HepG2 (cell line): ENCODE results near the gene ATOH8. TPM values are rescaled to one million over a fixed set of nuclear protein-coding genes. Genes with fewer than 3 reads are reported as not detected.

Experiments
- DPF2 ChIP-seq: sonication (generic); formaldehyde crosslinking; IDR thresholded peaks from 2 replicates; pipeline ENCODE4 v1.4.0; 2020; ENCODE audit warnings: mild to moderate bottlenecking, low read depth, missing genetic modification reagents, borderline replicate concordance
- ERF ChIP-seq: IDR thresholded peaks from 2 replicates; pipeline ENCODE4 v1.6.1; 2018; ENCODE audit warnings: missing biosample characterization, missing genetic modification reagents
- ETS1 ChIP-seq: sonication (generic); formaldehyde crosslinking; IDR thresholded peaks from 2 replicates; pipeline ENCODE4 v1.4.0; 2020; ENCODE audit warnings: missing genetic modification reagents
- MTERF4 ChIP-seq: sonication (generic); formaldehyde crosslinking; IDR thresholded peaks from 2 replicates; pipeline ENCODE4 v1.8.0; 2023; ENCODE audit warnings: mild to moderate bottlenecking, missing genetic modification reagents
- NFAT5 ChIP-seq: sonication (generic); formaldehyde crosslinking; IDR thresholded peaks from 2 replicates; pipeline ENCODE4 v1.4.0; 2020; ENCODE audit warnings: missing genetic modification reagents
- SAP130 ChIP-seq: IDR thresholded peaks from 2 replicates; pipeline ENCODE4 v1.6.1; 2016; ENCODE audit warnings: low read depth
- SMARCC2 ChIP-seq: fragments of 450-650 bp; IDR thresholded peaks from 2 replicates; pipeline ENCODE4 v1.6.1; 2017; ENCODE audit warnings: antibody characterized with exemption, mild to moderate bottlenecking
- SOX13 ChIP-seq, 3 experiments: fragments of 450-650 bp in 1 of 3; sonication (generic) in 1 of 3; formaldehyde crosslinking in 1 of 3; IDR thresholded peaks in 2 of 3; conservative IDR thresholded peaks in 1 of 3; 2 replicates each; pipeline versions ENCODE4 v1.5.0 to v1.6.1; 2016 to 2020; ENCODE audit warnings: antibody characterized with exemption in 1 of 3, mild to moderate bottlenecking in 1 of 3, missing compliant biosample characterization in 1 of 3, missing genetic modification reagents in 1 of 3, moderate library complexity in 1 of 3
- ZNF367 ChIP-seq: sonication (generic); formaldehyde crosslinking; IDR thresholded peaks from 2 replicates; pipeline ENCODE4 v1.4.0; 2020; ENCODE audit warnings: missing genetic modification reagents, borderline replicate concordance
- ZNF431 ChIP-seq: sonication (generic); formaldehyde crosslinking; IDR thresholded peaks from 2 replicates; pipeline ENCODE4 v1.9.0; 2022; ENCODE audit warnings: missing genetic modification reagents, low read depth, mild to moderate bottlenecking, borderline replicate concordance
- ZNF562 ChIP-seq: sonication (generic); formaldehyde crosslinking; IDR thresholded peaks from 2 replicates; pipeline ENCODE4 v1.8.0; 2022; ENCODE audit warnings: missing genetic modification reagents, borderline replicate concordance
- ZNF564 ChIP-seq: sonication (generic); formaldehyde crosslinking; IDR thresholded peaks from 2 replicates; pipeline ENCODE4 v1.8.1; 2023; ENCODE audit warnings: mild to moderate bottlenecking, missing genetic modification reagents
- ZNF761 ChIP-seq: sonication (generic); formaldehyde crosslinking; conservative IDR thresholded peaks from 2 replicates; pipeline ENCODE4 v1.4.0; 2020; ENCODE audit warnings: mild to moderate bottlenecking, missing genetic modification reagents
- ZNF768 ChIP-seq: sonication (generic); formaldehyde crosslinking; IDR thresholded peaks from 2 replicates; pipeline ENCODE4 v1.4.0; 2020; ENCODE audit warnings: missing genetic modification reagents
- ZNF790 ChIP-seq: sonication (generic); formaldehyde crosslinking; IDR thresholded peaks from 2 replicates; pipeline ENCODE4 v1.8.0; 2022; ENCODE audit warnings: missing genetic modification reagents, mild to moderate bottlenecking, borderline replicate concordance
- ZNF891 ChIP-seq: sonication (generic); formaldehyde crosslinking; IDR thresholded peaks from 2 replicates; pipeline ENCODE4 v1.5.0; 2020; ENCODE audit warnings: mild to moderate bottlenecking, missing genetic modification reagents
- polyA plus RNA-seq, 8 experiments: library from polyadenylated mRNA; depleted of rRNA in 3 of 8; stranded (reverse) in 7 of 8; unstranded in 1 of 8; fragments of >200 nt; fragmentation: Illumina TruSeq in 4 of 8; extraction: Trizol in 4 of 8; gene quantifications; 2 replicates each; pipeline versions ENCODE4 v1.2.1 to v1.2.3, GENCODE V29; 2011 to 2016; ENCODE audit warnings: low read depth in 4 of 8, missing spikeins in 1 of 8, mixed read lengths in 1 of 8; ENCODE audit not compliant: insufficient read depth in 1 of 8
- total RNA-seq, 5 experiments: library from RNA; depleted of rRNA; stranded (reverse); fragments of >200 nt; fragmentation: Illumina TruSeq; extraction: Trizol; gene quantifications; 2 replicates each; pipeline ENCODE4 v1.2.3, GENCODE V29; 2016; ENCODE audit warnings: low read depth in 1 of 5
- TF ChIP-seq, protein P1 (sequence below): conservative IDR thresholded peaks from 2 replicates; pipeline ENCODE4 v1.6.1; 2018; ENCODE audit warnings: missing genetic modification reagents
- TF ChIP-seq, protein P2 (sequence below): sonication (generic); formaldehyde crosslinking; IDR thresholded peaks from 2 replicates; pipeline ENCODE4 v1.8.1; 2023; ENCODE audit warnings: mild to moderate bottlenecking, missing genetic modification reagents

The ATOH8 gene
- total and polyA plus RNA-seq, 2 of the 13 experiments (the other 11 are each of a cell fraction or from before 2014, with no cell fraction given) = 0.13 to 0.61 TPM

DNA sequence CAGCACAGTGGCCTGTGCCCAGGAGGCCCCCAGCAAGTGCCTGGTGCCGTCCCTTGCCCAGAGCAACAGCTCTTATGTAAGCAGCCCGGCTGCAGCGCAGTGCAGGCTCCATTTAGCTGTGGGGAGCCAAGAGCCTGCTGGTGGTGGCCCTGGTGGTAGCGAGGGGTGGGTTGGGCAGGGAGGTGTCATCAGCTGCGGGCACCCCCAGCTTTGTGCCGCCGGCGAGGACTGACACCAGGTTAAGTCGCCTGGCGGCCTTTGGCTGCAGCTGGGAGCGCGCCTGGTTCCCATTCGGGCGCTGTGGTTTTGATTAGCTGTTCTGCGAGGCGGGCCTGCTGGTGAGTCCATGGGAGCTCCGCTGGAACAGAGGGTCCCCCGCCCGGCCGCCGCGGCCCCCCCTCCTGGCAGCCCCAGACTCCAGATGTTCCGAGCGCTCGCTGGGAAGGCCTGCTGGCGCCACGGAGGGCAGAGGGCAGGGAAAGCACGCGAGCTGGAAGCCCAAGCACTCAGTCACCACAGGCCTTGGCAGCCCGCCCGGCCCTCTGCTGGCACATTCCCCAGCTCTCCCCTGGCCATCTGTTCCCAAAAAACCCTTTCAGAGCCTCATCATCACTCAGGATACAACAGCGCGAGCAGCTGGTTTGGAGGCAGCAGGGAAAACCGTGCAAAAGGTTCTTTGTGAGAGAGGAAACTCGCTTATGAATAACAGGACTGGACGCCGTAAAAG lies 18.4 kb downstream of the ATOH8 start (continued):
- TF ChIP-seq DPF2 (CRISPR knock-in tag) = no peak
- no peak for TF ChIP-seq ETS1 (CRISPR knock-in tag)
- peak; percentile 76; the same call in 1 of the 2 replicates for TF ChIP-seq ZNF768
- TF ChIP-seq ERF (CRISPR knock-in tag) = peak; percentile 62; the same call in 1 of the 2 replicates
- TF ChIP-seq, protein P1, sequence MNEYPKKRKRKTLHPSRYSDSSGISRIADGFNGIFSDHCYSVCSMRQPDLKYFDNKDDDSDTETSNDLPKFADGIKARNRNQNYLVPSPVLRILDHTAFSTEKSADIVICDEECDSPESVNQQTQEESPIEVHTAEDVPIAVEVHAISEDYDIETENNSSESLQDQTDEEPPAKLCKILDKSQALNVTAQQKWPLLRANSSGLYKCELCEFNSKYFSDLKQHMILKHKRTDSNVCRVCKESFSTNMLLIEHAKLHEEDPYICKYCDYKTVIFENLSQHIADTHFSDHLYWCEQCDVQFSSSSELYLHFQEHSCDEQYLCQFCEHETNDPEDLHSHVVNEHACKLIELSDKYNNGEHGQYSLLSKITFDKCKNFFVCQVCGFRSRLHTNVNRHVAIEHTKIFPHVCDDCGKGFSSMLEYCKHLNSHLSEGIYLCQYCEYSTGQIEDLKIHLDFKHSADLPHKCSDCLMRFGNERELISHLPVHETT (CRISPR knock-in tag) = no peak; the same call in 1 of the 2 replicates
- TF ChIP-seq ZNF790 = no peak
- no peak for TF ChIP-seq MTERF4
- TF ChIP-seq, protein P2, sequence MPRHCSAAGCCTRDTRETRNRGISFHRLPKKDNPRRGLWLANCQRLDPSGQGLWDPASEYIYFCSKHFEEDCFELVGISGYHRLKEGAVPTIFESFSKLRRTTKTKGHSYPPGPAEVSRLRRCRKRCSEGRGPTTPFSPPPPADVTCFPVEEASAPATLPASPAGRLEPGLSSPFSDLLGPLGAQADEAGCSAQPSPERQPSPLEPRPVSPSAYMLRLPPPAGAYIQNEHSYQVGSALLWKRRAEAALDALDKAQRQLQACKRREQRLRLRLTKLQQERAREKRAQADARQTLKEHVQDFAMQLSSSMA (CRISPR knock-in tag) = no peak
- no peak for TF ChIP-seq ZNF367 (CRISPR knock-in tag)
- no peak for TF ChIP-seq SMARCC2
- peak; percentile 52; the same call in 1 of the 2 replicates for TF ChIP-seq SAP130 (CRISPR knock-in tag)
- TF ChIP-seq ZNF761 = no peak
- no peak for TF ChIP-seq ZNF564 (CRISPR knock-in tag)
- TF ChIP-seq ZNF891 (CRISPR knock-in tag) = peak; percentile 80; the same call in 1 of the 2 replicates
- 0 out of 2 replicates have a peak, but pooled peaks have one; percentile 19 for TF ChIP-seq NFAT5
- TF ChIP-seq ZNF431 = no peak
- no peak for TF ChIP-seq SOX13 (IDR thresholded peaks at IDR 0.05)
- peak in 1 of 2 experiments; percentile 59; a peak in 2 of 4 replicates for TF ChIP-seq SOX13 (CRISPR knock-in tag; conservative IDR thresholded peaks at IDR 0.05 in 1 of 2, IDR thresholded peaks at IDR 0.05 in 1 of 2)
- no peak for TF ChIP-seq ZNF562 (CRISPR knock-in tag)
